Islet of Langerhans (tissue), 1 donor: ENCODE results near the gene TXNDC17.
"Not testable (repeated sequence)": the region's sequence is repeated elsewhere in the genome, so short reads cannot be mapped to it uniquely, and the experiment has no call there.

ENCODE experiments used
- FAIRE-seq: peaks from one replicate; lab custom pipeline; 2011; peaks lifted over from hg19 to GRCh38; lab: Jason Lieb, UNC

TXNDC17 gene

GRCh38 chr17:6684460-6684783, 43.6 kb downstream of the TXNDC17 start:
- no peak for FAIRE-seq

GRCh38 chr17:6684881-6685767, 44.3 kb downstream of the TXNDC17 start:
- no peak for FAIRE-seq

DNA sequence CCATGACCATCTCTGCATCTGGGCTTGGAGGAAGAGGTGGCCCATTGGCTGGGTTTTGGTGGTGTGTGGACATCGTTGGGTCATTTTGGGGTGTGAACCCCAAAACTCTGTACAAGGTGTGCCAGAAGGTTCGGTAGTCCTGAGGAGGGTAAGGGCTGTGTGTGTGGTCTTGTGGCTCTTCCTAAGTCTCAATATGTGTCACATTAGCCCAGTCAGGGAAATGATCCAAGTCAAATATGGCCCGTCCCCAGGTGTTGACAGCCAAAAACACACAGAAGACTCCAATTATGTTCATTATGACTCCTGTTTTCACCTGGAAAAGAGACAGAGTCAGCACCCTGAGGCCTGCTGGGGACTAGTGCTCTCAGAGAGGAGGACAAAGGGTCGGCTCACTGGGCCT, 45.2 kb downstream of the TXNDC17 start:
- no peak for FAIRE-seq

DNA sequence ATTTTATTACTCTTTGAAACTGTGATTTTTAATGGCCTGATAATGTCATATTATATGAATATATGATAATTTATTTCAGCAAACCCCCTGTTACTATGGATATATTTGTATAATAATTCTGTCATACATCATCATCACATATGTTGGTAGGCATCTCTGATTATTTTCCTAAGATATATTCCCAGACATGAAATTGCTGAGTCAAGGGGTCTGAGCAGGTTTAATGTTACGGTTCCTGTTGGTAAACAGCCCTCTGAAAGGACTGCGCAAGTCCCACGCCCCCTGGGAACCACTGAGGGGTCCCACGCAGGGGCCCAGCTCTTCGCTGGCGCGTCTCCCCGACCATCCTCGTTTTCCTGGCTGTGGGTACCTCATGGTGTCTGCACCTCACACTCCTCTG, 48.1 kb downstream of the TXNDC17 start:
- no peak for FAIRE-seq

GRCh38 chr17:6690641-6691040, 49.8 kb downstream of the TXNDC17 start:
- no peak for FAIRE-seq

- no peak for FAIRE-seq
These were observed 50.7 kb downstream of the TXNDC17 start for GRCh38 chr17:6691546-6691945.

DNA sequence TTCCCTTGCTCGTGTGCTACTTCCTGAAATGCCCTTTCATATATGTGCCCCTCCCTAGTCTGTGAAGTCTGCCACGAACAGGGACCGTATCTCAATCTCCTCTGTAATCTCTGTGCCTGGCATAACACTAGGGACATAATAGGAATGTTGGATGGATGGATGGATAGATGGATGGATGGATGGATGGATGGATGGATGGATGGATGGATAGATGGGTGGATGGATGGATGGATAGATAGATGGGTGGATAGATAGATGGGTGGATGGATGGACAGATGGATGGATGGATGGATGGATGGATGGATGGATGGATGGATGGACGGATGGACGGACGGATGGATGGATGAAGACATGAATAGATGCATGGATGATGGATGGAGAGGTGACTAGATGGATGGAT, 51.1 kb downstream of the TXNDC17 start:
- FAIRE-seq, result not testable (repeated sequence)
